ENCODE results near the gene NINJ1. TPM values are rescaled to one million over a fixed set of nuclear protein-coding genes. Genes with fewer than 3 reads are reported as not detected.
"Not testable (repeated sequence)": the region's sequence is repeated elsewhere in the genome, so short reads cannot be mapped to it uniquely, and the experiment has no call there.

The NINJ1 gene
- total RNA-seq, 4 donors from 2014 or later = 28.5 to 58.5 (median 45.7) TPM

DNA sequence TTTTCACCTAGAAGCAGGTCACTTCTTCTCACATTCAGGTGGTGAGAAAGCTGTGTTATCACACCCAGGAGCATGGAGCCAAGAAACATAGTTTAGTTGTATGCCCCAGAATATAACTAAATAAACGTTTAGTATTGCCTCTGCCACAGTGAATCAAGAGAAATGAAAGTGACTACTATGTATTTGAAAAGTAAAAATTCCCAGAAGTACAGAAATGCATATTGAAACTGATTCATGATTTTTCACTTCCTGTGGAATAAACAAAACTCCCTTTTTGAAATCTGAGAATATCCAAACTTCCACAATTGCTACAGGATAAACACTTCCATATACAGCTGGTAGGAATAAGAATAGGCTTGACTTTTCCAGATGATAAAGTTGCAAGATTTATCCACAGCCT, 15.3 kb upstream of the NINJ1 start:
- no peak overlapping the region for H3K4me3 ChIP-seq

DNA sequence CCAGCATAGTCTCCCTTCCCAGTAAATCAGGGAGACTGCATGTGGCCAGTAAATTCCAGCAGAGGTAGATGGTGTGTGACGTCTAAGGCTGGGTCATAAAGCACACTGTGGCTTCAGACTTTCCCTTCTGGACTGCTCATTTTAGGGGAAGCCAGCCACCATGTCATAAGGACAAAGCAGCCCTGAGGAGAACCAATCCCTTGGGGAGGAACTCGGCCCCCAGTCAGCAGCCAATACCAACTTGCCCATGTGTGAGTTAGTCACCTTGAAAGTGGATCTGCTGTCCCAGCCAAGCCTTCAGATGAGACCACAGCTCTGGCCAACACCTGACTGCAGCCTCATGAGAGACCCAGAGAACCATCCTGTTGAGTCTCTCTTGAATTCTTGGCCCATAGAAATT, 14.7 kb upstream of the NINJ1 start:
- Histone ChIP-seq H3K36me3 (no peaks in the 10 kb centered on the region), H3K27ac (no peak overlapping the region), H3K4me1 (peaks cover 13 to 19% of the 10 kb centered on the region in 2 donors), H3K9me3 (no peaks in the 10 kb centered on the region), H3K4me3 (no peak overlapping the region), H3K27me3 (no peaks in the 10 kb centered on the region)
- in situ Hi-C loops (cut with MboI; ENCODE audit: low sequenced_read_pairs in 4 of 4) (no loop called here), intact Hi-C loops (cut with DNase I; ENCODE audit: low total_unique reads) (no loop called here)
- ATAC-seq (no peak), DNase-seq (no peak)
- TF ChIP-seq, protein P1, sequence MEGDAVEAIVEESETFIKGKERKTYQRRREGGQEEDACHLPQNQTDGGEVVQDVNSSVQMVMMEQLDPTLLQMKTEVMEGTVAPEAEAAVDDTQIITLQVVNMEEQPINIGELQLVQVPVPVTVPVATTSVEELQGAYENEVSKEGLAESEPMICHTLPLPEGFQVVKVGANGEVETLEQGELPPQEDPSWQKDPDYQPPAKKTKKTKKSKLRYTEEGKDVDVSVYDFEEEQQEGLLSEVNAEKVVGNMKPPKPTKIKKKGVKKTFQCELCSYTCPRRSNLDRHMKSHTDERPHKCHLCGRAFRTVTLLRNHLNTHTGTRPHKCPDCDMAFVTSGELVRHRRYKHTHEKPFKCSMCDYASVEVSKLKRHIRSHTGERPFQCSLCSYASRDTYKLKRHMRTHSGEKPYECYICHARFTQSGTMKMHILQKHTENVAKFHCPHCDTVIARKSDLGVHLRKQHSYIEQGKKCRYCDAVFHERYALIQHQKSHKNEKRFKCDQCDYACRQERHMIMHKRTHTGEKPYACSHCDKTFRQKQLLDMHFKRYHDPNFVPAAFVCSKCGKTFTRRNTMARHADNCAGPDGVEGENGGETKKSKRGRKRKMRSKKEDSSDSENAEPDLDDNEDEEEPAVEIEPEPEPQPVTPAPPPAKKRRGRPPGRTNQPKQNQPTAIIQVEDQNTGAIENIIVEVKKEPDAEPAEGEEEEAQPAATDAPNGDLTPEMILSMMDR (IDR thresholded peaks at IDR 0.05 in 4 of 5, conservative IDR thresholded peaks at IDR 0.05 in 1 of 5) = no peak
- no peak for TF ChIP-seq POLR2A (IDR thresholded peaks at IDR 0.05)

More for the DNA sequence above, 15.3 kb upstream of the NINJ1 start:
- Histone ChIP-seq H3K4me1 (peaks cover 7 to 13% of the 10 kb centered on the region in 2 donors), H3K36me3 (no peaks in the 10 kb centered on the region), H3K27ac (no peak overlapping the region), H3K27me3 (no peaks in the 10 kb centered on the region), H3K9me3 (no peaks in the 10 kb centered on the region)
- intact Hi-C loops (cut with DNase I; ENCODE audit: low total_unique reads) (no loop called here), in situ Hi-C loops (cut with MboI; ENCODE audit: low sequenced_read_pairs in 4 of 4) (no loop called here)
- DNase-seq = no peak
- TF ChIP-seq, protein P1 (IDR thresholded peaks at IDR 0.05 in 4 of 5, conservative IDR thresholded peaks at IDR 0.05 in 1 of 5) = no peak
- TF ChIP-seq POLR2A (IDR thresholded peaks at IDR 0.05) = no peak
- no peak for ATAC-seq

DNA sequence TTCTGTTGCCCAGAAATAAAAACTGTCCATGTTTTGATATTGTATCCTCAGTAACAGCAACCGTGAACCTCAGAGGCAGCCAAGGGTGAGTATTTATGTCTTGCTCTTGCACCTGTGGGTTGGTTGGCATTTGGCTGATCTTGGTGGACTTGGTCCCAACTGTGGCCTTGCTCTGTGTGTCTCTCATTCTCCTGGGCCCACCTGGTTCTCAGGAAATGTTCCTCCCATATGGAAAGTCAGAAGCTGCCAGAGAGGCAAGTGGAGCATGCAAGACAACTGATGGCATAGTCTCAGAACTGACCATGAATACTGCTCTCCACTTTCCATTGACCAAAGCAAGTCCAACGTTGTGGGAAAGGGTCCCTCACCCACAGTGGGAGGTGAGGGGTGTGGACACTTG, 13.6 kb upstream of the NINJ1 start:
- Histone ChIP-seq H3K4me1 (peaks cover 19 to 20% of the 10 kb centered on the region in 2 donors), H3K9me3 (no peaks in the 10 kb centered on the region), H3K27ac (peak overlapping the region in 3 of 4 donors; percentile 27 to 66 (median 46)), H3K4me3 (no peak overlapping the region), H3K27me3 (no peaks in the 10 kb centered on the region), H3K36me3 (no peaks in the 10 kb centered on the region)
- in situ Hi-C loops (cut with MboI; ENCODE audit: low sequenced_read_pairs in 4 of 4) = no loop called here
- intact Hi-C loops (cut with DNase I; ENCODE audit: low total_unique reads) = no loop called here
- ATAC-seq = peak in 1 of 2 donors; percentile 26
- TF ChIP-seq, protein P1 (IDR thresholded peaks at IDR 0.05 in 4 of 5, conservative IDR thresholded peaks at IDR 0.05 in 1 of 5) = no peak
- no peak for TF ChIP-seq POLR2A (IDR thresholded peaks at IDR 0.05)
- no peak for DNase-seq

DNA sequence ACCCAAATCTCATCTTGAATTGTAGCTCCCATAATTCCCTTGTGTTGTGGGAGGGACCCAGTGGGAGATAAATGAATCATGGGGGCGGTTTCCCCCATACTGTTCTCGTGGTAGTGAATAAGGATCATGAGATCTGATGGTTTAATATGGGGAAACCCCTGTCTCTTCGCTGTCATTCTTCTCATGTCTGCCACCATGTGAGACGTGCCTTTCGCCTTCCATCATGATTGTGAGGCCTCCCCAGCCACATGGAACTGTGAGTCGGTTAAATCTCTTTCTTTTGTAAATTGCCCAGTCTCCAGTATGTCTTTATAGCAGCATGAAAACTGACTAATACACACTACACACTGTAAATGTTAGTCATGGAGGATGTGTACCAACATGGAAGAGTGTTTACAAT, 12.6 kb upstream of the NINJ1 start:
- H3K36me3 ChIP-seq; DNase-seq; intact Hi-C loops (cut with DNase I; ENCODE audit: low total_unique reads); ATAC-seq; in situ Hi-C loops (cut with MboI; ENCODE audit: low sequenced_read_pairs in 4 of 4); H3K9me3 ChIP-seq; H3K27me3 ChIP-seq; H3K4me3 ChIP-seq: not testable (repeated sequence)
- Histone ChIP-seq H3K27ac (peak overlapping the region in 2 of 4 donors; percentile 46 to 66), H3K4me1 (peaks cover 19 to 25% of the 10 kb centered on the region in 2 donors)

DNA sequence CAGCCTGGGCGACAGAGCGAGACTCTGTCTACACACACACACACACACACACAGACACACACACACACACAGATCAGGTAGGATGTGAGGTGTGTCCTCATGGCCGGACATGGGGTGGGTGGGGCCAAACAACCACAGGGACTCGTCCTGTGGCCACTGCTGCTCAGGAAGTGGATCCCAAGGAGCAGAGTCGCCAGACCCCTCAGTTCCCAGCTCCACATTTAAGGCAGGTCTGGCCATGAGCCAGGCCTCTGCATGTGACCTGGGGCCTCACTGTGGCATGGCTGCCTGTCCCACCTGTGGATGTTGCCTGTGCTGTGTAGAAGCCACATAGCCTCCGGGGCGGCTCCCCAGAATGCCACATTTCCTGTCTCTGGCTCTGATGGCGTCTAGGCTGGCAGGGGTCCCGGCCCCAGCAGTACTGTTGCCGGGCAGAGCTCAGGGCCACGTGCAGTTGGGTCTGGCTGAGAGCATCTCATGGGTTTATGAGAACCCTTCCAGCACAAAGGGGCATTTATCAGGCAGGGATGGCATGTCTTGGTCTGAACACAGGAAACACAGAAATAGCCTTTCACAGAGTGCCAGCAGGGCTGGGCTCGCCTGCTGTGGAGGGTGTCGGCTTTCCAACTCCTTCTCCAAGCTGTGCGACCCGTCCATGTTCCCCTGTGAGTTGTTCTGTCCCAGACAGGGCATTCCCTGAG, 9.9 kb upstream of the NINJ1 start:
- Histone ChIP-seq H3K9me3 (no peaks in the 10 kb centered on the region), H3K4me1 (peaks cover 19 to 32% of the 10 kb centered on the region in 2 donors), H3K27ac (peak overlapping the region; percentile 78 to 88 (median 84)), H3K27me3 (no peaks in the 10 kb centered on the region), H3K4me3 (no peak overlapping the region), H3K36me3 (no peaks in the 10 kb centered on the region)
- in situ Hi-C loops (cut with MboI; ENCODE audit: low sequenced_read_pairs in 4 of 4) = no loop called here
- TF ChIP-seq, protein P1 (IDR thresholded peaks at IDR 0.05 in 4 of 5, conservative IDR thresholded peaks at IDR 0.05 in 1 of 5) = no peak
- TF ChIP-seq POLR2A (IDR thresholded peaks at IDR 0.05) = no peak
- intact Hi-C loops (cut with DNase I; ENCODE audit: low total_unique reads) = no loop called here
- DNase-seq (peak; percentile 70 to 86), ATAC-seq (peak; percentile 84 to 86)
